A375 (cell line): ENCODE data around the gene EWSR1. TPM values are rescaled to one million over a fixed set of nuclear protein-coding genes. Genes with fewer than 3 reads are reported as not detected.

Source experiments
- small RNA-seq: library from RNA; depleted of rRNA; stranded (forward); fragments of <200 nt; gene quantifications from one replicate; pipeline ENCODE3, GENCODE V24; 2014
- total RNA-seq: library from RNA; depleted of rRNA; stranded (reverse); fragments of >200 nt; shearing (Covaris generic); gene quantifications from 2 replicates; pipeline ENCODE4 v1.2.3, GENCODE V29; 2014; rRNA removed

Gene EWSR1
- total RNA-seq, result 284 and 302 TPM in 2 replicates

GRCh38 chr22:29267858-29268510, at the start of gene EWSR1, which contains the start of gene RHBDD3:
Gene EWSR1, plus strand, starts transcription at chr22:29268268. Its CDS starts 69 bp downstream, at chr22:29268337.
Gene RHBDD3, minus strand, starts transcription at chr22:29267981. Its CDS starts 2,355 bp downstream, at chr22:29265626.

GRCh38 chr22:29306175-29306834, 38.2 kb downstream of the EWSR1 start, which contains the start of gene GAS2L1:
Gene GAS2L1, plus strand, starts transcription at chr22:29306650. Its CDS starts 1,456 bp downstream, at chr22:29308106.

GRCh38 chr22:29315286-29316140, 47.4 kb downstream of the EWSR1 start, which contains the start of gene RASL10A:
Gene RASL10A, minus strand, starts transcription at chr22:29315697. Its CDS starts 451 bp downstream, at chr22:29315246.

Small RNA genes within 50 kb of the gene (small RNA-seq; reads per million reads assigned to genes)
- gene MIR3653, result not detected

Other genes starting within 250 kb of the EWSR1 start
- gene C22orf31, start 206.4 kb upstream of the EWSR1 start, total RNA-seq, result not detected in 2 replicates
- 1.6 and 1.7 TPM in 2 replicates for gene KREMEN1, start 195.2 kb upstream of the EWSR1 start, total RNA-seq
- gene EMID1, start 62.4 kb upstream of the EWSR1 start, total RNA-seq, result 0.21 and 0.87 TPM in 2 replicates
- 16.2 and 27.1 TPM in 2 replicates for gene RHBDD3, start 287 bp upstream of the EWSR1 start, total RNA-seq
- 7.9 and 11.0 TPM in 2 replicates for gene GAS2L1, start 38.4 kb downstream of the EWSR1 start, total RNA-seq
- gene RASL10A, start 47.4 kb downstream of the EWSR1 start, total RNA-seq, result 0.57 and 0.88 TPM in 2 replicates
- 56.7 and 61.7 TPM in 2 replicates for gene AP1B1, start 120.3 kb downstream of the EWSR1 start, total RNA-seq
- gene RFPL1, start 170.3 kb downstream of the EWSR1 start, total RNA-seq, result not detected in 2 replicates
- not detected in 2 replicates for gene NEFH, start 211.9 kb downstream of the EWSR1 start, total RNA-seq